Stimulated activated CD4-positive, alpha-beta T cell treated with anti-CD3 and anti-CD28 coated beads, Interleukin-2, amount 100 ng/mL, for 4 hours (primary cell): Measurements from ENCODE around the gene PTH1R.

Source experiments
- DNase-seq: peaks from one replicate; pipeline ENCODE4 v3.0.0-alpha.2; 2020; ENCODE audit warnings: low read depth

PTH1R gene

GRCh38 chr3:46849686-46850467 lies 27.6 kb upstream of the PTH1R start:
- no peak for DNase-seq

- DNase-seq: no peak
Measured at GRCh38 chr3:46850468-46850779, 27.1 kb upstream of the PTH1R start.

- no peak for DNase-seq
Measured at GRCh38 chr3:46851364-46852333, 25.9 kb upstream of the PTH1R start.

- no peak for DNase-seq
Measured at GRCh38 chr3:46852334-46852720, 25.2 kb upstream of the PTH1R start.

GRCh38 chr3:46852839-46853355 lies 24.6 kb upstream of the PTH1R start:
- no peak for DNase-seq

GRCh38 chr3:46853441-46854415 lies 23.8 kb upstream of the PTH1R start:
- no peak for DNase-seq

- no peak for DNase-seq
Measured at GRCh38 chr3:46854555-46854991, 22.9 kb upstream of the PTH1R start.

GRCh38 chr3:46856576-46857471 lies 20.7 kb upstream of the PTH1R start:
- DNase-seq: no peak

GRCh38 chr3:46857485-46858341 lies 19.8 kb upstream of the PTH1R start:
- no peak for DNase-seq

- DNase-seq: no peak
Measured at GRCh38 chr3:46858456-46858855, 19.1 kb upstream of the PTH1R start.

- no peak for DNase-seq
Measured at GRCh38 chr3:46859001-46859710, 18.4 kb upstream of the PTH1R start.

- DNase-seq: no peak
Measured at GRCh38 chr3:46860017-46860809, 17.3 kb upstream of the PTH1R start.

GRCh38 chr3:46860810-46861604 lies 16.5 kb upstream of the PTH1R start:
- no peak for DNase-seq

GRCh38 chr3:46861605-46862368 lies 15.7 kb upstream of the PTH1R start:
- no peak for DNase-seq

GRCh38 chr3:46862369-46863025 lies 15.0 kb upstream of the PTH1R start:
- no peak for DNase-seq

- DNase-seq: no peak
Measured at GRCh38 chr3:46863261-46863782, 14.2 kb upstream of the PTH1R start, which contains the start of gene MYL3. TSS of gene MYL3 (minus strand) at chr3:46863444. CDS start at chr3:46863390, 54 bp downstream.
